Activated CD8-positive, alpha-beta memory T cell treated with anti-CD3 and anti-CD28 coated beads, Interleukin-2, amount 50 U/mL, for 24 hours (primary cell): ENCODE data around the gene HOMER1.

Experiments
- DNase-seq: peaks from one replicate; pipeline ENCODE4 v3.0.0-alpha.2; 2020; ENCODE audit errors: extremely low read depth

The HOMER1 gene, protein sequence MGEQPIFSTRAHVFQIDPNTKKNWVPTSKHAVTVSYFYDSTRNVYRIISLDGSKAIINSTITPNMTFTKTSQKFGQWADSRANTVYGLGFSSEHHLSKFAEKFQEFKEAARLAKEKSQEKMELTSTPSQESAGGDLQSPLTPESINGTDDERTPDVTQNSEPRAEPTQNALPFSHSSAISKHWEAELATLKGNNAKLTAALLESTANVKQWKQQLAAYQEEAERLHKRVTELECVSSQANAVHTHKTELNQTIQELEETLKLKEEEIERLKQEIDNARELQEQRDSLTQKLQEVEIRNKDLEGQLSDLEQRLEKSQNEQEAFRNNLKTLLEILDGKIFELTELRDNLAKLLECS

DNA sequence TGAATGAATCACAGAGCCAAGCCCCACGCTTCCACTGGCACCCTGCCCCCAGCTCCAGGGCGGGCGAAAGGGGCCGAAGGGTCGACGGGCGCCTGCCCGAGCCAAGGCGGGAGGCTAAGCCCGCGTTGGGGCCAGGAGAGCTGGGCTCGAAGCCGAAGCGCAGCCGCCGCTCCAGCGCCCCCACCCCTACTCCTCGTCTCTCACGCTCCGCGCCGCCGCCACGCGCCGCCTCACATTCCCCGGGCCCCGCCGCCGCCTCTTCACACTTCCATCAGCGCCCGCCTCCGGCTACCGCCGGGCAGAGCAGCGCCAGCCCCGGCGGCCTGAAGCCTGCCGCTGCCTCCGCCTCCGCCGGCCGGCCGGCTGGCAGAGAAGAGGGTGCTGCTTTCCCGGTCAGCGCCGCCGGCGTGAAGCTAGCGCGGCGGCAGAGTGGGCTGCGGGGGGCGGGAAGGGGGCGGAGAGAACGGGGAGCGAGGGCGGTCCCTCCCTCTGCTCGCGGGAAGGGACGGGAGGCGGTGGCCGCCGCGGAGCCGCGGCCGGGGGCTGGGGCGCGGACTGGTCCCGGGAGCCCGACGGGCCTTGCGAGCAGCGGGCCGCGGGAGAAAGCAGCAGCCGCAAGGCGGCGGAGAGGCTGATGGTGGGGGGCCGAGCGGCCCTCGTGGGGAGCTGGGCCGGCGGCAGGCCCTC, at the start of gene HOMER1:
Gene HOMER1, minus strand, starts transcription at position 431 of the 687 bp plus-strand sequence. CDS start 1,360 bp downstream, outside the sequence.
- peak; percentile 34 for DNase-seq

DNA sequence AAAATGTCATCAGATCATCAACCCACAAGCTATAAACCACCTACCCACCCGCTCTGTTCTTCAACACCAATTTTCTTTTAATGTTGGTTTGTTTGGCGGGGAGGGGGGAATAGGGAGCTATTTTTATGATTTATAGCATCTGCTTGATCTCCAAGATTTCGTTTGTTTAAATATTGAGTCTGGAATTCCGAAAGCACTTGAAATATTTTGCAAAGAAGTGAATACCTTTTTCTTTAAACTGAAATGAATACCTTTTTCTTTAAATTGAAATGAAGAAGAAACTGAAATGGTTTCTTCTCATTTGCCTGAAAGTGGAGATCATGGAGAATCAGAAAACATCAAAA, 49.3 kb upstream of the HOMER1 start:
- DNase-seq: no peak

DNA sequence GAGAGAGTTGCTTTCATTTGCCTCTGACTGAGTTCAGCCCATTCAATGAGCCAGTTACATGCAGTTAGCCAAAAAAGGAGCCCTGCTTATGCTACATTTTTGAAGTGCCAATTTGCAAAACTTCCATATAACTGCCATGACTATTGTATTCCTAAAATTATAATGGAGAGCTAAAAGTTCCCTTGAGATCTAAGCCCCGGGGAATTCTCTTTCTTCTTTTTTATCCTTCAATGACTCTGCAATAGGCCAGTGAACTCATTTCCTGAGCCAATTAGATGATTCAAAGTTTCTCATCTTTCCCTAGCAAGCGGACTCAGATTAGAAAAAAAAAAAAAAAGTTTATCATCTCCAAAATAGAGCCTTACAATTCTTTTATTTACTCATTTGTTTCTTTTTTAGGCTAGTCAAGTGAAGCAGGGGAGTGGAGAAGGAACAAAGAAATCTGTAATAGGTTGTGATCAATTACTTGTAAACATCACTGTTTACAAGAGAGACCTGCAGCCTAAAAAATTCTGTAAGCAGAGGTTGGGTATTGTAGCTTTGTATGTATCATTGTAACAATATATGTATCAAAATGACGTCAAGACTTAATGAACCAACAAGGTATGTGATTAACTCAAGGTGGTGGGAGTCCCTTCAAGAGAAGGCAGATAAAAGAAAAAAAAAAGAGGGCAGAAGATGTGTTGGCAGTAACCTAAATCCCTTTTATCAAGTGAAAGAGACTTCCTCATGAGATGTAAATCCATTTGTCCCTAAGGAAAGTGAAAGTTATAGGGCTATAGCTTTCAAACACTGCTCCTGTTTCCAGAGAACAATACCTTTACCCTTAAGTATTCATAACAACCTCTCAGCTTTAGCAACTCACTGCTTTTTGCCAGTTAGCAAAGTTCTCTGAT, 48.7 kb upstream of the HOMER1 start:
- no peak for DNase-seq

DNA sequence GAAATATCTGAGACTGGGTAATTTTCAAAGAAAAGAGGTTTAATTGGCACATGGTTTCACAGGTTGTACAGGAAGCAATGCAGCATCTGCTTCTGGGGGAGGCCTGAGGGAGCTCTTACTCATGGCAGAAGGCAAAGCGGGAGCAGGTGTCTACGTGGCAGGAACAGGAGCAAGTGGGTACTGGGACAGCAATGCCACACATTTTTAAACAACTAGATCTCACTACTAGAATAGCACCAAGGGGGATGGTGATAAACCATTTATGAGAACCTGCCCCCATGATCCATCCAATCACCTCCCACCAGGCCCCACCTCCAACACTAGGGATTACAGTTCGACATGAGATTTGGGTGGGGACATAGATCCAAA, 47.6 kb upstream of the HOMER1 start:
- no peak for DNase-seq

DNA sequence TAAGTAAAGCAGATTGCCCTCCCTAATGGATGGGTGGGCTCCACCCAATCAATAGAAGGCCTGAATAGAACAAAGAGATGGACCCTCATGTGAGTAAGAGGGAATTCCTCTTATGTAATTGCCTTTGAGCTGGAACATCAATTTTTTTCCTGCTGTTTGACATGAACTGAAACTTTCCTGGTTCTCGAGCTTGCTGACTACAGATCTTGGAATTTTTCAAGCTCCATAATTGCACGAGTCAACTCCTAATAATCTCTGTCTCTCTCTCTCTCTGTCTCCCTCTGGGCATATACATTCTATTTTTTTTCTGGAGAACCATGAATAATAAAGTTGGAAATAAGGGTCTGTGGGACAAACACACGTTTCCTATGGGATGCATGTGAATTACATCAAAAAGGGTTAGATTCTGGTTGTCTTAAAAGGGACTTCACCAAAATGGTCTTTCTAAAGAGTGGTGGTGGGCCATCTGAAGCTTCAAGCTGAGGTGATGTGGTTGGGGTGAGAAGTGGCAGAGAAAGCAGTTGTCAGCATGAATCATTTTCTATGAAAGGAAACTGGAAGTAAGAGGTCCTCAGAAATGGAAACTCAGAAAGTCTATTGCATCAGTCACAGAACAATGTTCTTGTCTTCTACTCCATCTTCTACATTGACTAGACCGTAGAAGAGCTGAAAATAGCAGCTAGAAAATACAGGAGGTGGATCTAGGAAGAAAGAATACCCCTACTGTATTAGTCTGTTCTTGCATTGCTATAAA, 47.0 kb upstream of the HOMER1 start:
- DNase-seq: no peak

DNA sequence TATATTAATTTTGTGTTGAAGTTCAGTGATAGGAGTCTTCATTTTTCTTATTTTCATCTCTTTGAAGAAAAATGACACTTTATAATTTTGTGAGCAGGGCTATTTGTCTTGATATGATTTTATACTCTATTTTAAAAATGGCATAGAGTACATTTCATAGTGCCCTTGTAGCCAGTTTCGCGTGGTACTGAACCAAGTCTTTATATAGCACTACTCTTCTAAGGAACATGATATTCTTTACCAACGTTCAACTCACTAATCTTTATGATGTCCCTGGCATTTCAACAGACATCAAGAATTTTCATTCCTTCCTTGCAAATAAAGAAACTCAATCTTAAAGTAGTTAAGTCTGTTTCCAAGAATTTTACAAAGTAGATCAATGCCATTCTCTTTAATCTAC, 41.5 kb upstream of the HOMER1 start:
- no peak for DNase-seq

DNA sequence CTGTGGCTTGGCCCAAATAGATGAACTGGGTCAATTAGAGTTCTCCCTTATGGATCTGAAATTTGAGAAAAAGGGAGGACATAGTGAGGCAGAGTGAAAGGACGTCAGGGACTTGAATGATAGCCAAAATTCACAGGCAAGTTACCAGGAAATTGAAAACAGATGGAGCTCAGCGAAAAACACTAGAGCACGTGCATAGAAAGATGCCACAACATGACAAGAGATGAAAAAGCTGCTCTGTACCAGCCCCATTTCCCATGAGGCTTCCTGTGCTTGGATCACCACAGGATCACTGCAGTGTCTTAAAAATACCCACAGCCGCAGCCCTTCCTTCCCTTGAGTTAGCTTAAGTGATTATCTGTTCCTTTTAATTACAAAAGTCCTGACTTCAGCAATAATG, 39.0 kb upstream of the HOMER1 start:
- DNase-seq: no peak

DNA sequence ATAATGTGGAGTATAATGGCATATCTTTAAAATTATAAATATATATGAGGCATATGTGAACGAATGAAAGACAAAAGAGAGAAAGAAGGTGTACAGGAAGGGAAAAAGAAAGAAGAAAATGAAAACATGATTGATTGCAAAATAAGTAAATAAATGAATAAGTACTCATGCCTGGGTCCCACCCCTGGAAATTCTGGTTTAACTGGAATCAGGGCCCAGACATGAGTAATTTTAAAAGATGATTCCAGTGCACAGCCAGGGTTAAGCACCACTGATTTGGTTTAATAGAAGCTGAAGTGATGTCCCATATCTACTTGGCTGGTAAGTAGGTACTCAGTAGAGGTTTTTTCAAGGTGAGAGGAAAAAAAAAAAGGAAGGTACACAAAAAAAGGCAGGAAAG, 34.0 kb upstream of the HOMER1 start:
- no peak for DNase-seq

DNA sequence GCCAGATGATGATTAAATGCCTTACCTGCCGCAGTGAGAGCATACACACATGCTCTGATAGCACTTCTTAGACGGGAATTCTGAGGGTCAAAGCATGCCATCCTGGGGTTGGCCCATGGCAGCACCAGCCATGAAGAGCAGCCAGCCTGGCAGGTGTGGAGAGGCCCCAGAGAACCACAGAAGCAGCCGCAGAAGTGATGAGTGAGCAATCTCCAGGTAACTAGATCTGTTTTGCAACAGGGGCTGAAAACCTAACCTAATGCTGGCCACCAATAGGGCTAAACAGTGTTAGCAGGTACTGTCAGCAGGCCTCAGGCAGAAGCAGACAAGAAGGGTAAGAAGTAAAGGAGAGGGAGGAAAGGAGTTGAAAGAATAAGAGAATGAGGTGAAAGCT, 33.5 kb upstream of the HOMER1 start:
- DNase-seq: no peak

DNA sequence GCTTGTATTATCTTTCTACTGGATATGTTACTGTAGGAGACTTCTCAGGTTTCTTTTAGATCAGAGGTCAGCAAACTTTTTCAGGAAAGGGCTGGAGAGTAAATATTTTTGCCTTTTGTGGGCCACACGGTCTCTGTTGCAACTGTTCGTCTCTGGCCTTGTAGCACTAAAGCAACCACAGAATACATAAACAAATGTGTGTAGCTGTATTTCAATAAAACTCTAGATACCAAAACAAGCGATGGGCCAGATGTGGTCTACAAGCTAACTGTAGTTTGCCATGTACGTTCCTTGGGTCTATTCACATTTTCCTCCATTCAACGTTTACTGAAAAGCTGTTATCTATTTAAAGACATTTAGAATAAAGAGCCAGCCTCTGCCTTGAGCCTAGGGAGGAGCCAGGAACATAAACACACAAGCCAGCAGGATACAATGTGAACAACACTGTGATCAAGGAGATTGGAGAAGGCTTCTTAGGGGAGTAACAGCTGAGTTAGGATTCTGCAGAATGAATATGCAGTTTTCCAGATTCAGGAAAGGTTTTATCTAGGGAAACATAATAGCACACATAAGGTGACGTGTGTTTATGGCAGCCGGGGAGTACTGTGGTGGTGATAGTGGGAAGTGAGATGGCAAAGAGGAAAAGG, 33.0 kb upstream of the HOMER1 start:
- no peak for DNase-seq

DNA sequence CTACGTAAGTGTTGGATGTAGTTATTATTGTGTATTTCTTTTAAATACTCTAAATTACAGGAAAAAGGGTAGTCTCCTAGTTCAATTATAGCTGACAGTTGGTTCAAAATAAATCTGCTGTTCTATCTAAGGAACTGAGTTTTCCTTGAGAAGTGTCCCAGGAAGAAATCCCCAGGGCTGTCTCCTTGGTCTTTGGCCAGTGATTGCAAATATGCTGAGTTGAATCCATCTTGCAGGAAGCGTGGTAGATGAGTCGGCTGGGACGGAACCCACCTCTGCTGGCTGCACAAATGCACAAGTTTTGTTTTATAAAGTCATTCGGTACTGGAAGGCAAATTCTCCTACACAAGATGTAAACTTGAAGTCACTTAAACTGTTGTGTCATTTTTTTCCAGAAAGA, 30.2 kb upstream of the HOMER1 start:
- DNase-seq: no peak

DNA sequence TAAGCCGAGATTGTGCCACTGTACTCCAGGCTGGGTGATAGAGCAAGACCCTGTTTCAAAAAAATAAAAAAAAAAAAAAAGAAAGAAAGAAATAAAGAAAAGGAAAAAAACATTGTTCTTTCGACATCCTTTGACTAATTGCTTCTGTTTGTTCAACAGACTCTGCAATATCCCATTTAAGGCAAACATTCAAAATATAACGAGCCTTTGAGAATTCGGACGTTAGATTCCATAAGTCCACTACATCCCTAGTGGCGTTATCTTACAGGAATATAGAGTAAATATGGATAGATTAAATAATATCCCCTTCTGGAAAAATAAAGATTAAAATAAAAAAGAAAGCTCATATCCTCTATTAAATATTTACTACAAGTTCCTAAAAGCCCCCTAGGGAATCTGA, 27.0 kb upstream of the HOMER1 start:
- no peak for DNase-seq

DNA sequence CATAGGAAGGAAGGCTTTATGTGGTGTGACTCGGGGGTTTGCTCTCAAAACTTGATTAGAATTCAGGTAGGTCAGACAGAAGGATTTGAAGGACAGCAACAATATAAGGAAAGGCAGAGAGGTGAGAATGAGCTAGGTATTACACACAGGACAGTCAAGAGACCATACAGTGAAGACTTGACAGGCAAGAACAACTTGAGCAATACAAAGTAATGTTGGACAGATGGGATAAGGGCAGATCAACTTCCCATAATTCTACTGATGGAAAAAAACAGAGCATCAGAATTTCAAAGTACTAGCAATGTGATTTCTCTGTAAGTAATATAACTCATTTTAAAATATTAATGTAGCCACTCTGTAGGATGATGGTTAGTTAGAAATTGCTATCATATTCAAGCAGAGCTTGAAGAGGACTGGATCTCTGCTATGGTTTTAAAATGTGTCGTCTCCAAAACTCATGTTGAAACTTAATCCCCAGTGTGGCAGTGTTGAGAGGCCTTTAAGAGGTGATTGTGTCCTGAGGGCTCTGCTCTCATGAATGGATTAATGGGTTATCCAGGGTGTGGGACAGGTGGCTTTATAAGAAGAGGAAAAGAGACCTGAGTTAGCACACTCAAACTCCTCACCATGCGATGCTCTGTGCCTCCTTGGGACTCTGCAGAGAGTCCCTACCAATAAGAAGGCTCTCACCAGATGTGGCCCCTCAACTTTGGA, 22.4 kb upstream of the HOMER1 start:
- DNase-seq: no peak

DNA sequence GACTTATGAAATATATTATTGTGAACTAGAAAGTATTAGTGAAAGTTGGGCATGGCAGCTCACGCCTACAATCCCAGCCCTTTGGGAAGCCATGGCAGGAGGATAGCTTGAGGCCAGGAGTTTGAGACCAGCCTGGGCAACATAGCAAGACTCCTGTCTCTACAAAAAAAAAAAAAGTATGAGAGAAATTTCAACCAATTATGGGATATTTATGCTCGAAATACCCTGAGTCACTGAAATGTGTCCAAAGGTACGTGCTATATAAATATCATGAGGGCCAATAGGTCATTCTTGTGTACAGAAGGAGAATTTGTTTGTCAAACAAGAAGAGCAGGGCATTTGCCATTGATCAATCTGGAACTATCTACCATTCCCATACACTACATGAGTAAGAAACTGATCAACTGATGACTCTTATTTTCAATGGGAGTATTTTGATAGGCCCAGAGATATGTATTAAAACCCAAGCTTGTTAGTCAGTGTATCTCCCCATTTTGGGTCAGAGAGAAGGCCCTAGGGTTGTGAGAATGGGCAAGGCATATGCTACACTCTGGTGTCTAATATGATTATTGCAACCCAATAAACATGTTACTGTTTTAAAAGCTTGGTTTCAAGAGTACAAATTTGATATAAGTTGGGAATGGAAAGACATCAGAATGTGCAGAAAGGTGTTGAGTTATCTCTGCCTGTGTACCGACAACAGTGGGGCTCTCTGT, 21.7 kb upstream of the HOMER1 start:
- DNase-seq: no peak

DNA sequence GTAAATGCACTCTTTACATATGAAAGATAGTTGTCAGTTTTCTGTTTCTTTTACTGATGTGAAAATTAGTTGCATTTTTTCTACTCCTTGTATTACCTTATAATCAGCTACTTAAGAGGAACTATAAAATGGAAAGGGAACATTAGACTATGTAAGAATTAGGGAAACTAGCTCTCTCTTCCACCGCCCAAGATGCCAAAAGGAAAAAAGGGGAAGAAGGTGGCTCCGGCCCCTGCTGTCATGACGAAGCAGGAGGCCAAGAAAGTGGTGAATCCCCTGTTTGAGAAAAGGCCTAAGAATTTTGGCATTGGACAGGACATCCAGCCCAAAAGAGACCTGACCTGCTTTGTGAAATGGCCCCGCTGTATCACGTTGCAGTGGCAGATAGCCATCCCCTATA, 15.2 kb upstream of the HOMER1 start:
- DNase-seq: no peak

DNA sequence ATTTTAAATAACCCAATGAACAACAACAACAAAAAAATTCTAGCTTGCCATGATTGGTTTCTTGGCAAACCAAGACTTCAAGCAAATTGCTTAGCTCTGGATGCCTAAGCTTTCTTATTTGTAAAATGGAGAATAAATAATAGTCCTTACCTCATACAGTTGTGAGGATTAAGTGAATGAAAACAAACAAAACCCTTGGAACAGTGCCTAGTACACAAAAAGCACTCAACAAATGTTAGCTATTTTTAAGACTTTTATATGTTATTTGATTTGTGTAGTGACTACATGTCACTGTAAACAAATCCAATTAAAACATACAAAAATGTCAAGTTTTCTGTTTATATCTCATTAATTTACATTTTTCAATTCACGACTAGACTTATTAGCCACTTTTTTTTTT, 13.5 kb upstream of the HOMER1 start:
- no peak for DNase-seq

DNA sequence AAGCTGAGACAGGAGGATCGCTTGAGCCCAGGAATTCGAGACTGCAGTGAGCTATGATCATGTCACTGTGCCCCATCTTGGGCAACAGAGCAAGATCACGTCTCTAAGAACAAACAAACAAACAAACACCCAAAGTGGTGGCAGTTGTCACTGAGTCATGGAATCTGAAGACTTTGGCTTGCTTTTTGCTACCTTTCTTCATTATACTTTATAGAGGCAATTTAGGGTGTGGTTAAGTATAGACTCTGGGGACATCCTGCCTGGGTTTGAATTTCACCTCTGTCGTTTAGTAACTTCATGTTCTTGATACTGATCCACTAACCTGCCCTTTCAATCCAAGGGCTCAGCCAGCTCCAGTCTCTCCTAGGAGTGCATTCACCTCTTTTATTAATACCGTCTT, 13.0 kb upstream of the HOMER1 start:
- DNase-seq: no peak

DNA sequence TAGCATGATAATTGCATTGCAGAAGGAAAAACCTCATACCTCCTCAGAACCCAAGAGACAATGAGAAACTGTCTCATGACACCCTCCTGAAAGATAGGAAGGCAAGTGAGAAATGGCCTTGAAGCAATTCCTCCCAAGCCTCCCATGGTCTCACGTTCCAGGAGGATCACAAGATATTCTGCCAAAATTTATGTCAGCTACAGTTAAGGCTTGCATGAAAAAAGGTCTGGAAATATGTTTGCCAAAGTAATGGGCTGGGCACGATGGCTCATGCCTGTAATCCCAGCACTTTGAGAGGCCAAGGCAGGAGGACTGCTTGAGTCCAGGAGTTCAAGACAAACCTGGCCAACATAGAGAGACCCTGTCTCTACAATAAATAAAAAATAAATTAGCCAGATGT, 12.6 kb upstream of the HOMER1 start:
- no peak for DNase-seq

DNA sequence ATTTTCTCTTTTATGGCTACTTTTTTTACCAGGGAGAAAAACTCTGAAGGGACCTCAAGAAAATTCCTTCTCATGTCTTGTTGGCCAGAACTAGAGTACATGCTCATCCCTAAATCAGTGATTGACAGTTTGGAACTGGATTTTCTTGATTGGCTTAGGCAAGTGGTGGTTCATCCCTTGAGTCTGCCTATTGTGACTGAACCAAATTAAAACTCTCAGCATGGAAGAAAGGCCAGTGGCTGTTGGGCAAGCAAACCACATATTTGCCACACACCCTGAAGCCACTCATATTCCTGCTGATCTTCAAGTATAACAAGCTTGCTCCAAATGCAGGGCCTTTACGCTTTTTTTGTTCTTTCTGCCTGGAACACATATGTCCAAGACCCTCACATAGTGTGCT, 7.2 kb upstream of the HOMER1 start:
- DNase-seq: no peak

DNA sequence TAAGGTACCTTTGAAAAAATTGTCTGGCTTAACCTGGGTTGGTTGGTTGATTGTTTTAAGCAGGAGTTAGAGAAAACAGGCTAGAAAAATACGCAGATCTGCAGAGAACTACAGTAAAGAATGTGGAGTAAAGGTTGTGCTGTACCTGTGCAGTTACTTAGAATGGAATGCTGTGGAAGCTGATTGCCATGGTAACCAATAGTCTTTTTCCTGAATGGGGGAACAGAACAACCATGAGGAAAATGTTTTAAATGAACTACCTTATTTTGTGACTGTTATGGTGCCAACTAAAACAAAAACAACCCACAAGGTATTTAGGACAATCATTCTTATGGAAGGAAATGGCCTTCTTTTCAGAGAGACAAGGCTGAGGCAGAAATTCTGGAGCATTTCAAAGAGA, 4.8 kb upstream of the HOMER1 start:
- DNase-seq: no peak
